GM21737 (cell line): Measurements from ENCODE around the gene BDKRB2.
"Not testable (repeated sequence)": the region's sequence is repeated elsewhere in the genome, so short reads cannot be mapped to it uniquely, and the experiment has no call there.

Experiments
- ATAC-seq: cut with Tn5 transposase; IDR thresholded peaks from one replicate; pipeline ENCODE4 v1.9.1; 2021; ENCODE audit warnings: mild to moderate bottlenecking, moderate library complexity; ENCODE audit not compliant: unreplicated experiment

Gene BDKRB2

DNA sequence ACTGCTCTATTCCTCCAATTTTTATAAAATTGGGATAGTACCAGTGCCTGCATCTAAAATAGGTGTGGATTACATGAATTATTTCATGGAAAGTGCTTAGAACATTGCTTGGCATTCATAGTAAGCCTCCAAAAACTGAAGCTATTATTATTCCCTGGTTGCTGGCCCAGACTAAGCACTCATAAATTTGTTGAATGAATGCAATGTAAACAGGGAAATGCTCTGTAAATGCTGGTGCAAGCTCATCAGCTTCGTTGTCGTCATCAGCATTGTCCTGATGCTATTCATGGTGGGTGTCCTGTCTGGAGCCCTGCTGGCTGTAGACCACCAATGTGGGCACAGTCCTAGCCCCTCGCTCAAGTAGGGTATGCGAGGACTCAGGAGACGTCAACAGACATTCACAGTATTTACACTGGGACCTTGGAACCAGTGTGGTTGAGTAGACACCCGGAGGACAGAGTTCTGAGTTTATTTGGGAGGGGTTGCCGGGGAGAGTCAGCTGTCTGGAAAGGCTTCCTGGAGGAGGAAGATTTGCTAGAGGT, 16.5 kb downstream of the BDKRB2 start:
- no peak for ATAC-seq

DNA sequence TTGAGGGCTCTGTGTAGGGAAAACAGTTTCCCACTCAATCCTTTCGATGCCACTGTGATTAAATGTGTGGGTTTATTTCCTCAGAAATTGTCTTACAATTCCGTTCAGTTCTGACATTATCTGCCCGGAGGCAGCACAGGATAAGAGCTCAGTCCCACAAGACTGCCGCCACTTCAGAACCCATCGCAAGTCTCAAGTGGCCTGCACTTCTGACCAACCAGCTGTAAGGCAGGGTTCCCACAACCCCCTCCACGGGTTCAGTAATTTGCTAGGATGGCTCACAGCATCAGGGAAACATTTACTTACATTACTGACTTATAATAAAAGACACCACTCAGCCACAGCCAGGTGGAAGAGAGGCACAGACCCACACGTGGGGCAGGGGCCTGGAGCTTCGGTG, 17.2 kb downstream of the BDKRB2 start:
- no peak for ATAC-seq

DNA sequence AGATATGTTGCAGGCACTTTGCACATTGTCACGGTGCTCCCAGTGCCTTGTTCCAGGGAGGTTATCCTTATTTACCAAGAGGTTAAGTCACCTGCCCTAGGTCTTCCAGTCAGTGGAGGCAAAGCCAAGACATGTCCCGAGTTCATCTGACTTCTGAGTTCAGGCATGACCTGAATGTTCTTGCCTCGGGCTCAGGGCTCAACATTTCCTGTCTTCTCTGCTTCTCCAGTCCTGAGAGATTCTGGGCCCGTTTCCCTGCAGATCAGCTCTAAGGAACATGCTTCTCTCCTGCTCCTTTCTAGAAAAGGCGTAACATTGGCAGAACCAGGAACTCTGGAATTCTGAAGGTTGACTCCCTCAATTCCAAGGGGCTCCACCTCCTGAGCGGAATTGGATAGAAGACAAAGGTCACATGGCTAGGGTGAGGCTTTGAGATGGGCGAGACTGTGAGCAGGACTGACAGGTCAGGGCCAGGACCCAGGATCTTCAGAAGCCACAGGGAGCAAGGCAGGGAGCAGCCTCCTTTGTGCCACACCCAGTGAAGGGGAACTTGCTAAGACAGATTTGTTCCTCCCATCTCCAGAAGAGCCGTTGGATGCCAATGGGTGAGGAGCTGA, 19.9 kb downstream of the BDKRB2 start:
- ATAC-seq, result no peak

DNA sequence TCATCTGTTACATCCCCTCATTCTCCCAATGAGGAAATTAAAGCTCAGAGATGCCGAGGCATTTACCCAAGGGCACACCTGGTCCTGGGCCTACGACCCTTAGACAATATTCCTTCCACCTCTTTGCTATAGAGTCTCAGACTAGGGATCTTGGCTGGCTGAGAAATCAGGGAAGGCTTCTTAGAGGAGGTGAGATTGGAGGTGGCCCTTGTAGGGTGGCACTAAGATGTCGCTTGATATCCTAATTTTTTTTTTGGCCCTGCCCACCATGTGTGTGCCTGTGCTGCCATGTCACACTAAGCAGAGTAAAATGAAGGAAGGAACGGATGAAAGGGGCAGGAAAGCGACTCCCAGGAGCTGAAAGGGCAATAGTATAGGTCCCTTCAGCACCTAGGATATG, 20.6 kb downstream of the BDKRB2 start:
- ATAC-seq, result no peak

DNA sequence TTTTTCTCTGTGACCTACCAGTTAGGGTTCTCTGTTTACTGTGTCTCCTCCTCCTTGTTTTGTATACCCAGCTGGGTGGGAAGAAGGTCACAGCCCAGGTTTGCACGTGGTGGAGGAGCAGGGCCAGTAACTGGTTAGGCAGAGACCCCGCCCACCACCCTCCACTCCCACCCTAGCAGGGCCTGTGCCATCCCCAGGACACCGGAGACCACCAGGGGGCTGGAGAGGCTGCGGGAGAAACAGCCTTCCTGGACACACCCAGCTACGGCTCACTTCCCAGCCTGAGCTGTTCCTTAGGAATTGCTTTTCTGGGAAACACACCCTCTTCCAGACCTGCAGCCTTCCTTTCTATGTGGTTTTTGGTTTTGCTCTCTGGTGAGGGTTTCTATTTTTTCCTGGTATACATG, 21.1 kb downstream of the BDKRB2 start:
- ATAC-seq, result no peak

DNA sequence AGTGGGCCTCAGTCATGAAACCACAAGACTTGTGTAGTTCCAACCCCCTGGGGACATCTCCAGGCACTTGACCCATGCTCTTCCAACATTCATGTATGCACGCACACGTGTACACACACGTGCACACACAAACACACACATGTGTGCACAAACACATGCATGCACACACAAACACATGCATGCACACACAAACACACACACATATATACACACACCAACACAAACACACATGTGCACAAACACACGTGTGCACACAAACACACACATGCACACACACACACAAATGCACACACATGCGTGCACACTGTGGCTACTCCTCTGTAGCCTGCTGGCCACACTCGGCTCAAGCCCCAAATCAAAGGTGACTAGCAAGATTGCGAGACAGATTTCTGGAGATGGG, 22.8 kb downstream of the BDKRB2 start:
- ATAC-seq, result no peak

DNA sequence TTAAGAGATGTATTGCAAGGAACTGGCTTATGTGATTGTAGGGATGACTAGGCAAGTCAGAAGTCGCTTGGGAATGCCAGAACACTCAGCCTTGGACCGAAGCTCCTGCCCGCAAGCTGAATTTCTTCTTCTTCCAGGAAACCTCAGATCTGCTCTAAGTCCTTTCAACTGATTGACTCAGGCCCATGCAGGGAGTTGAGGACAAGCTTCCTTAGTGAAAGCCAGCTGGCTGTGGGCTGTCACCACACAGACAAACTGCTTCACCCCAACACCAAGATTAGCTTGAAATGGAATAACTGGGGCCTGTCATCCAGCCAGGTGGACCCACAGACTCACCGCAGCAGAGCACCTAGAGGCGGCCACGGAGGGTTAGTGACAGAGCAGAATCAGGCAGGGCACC, 24.7 kb downstream of the BDKRB2 start:
- no peak for ATAC-seq

DNA sequence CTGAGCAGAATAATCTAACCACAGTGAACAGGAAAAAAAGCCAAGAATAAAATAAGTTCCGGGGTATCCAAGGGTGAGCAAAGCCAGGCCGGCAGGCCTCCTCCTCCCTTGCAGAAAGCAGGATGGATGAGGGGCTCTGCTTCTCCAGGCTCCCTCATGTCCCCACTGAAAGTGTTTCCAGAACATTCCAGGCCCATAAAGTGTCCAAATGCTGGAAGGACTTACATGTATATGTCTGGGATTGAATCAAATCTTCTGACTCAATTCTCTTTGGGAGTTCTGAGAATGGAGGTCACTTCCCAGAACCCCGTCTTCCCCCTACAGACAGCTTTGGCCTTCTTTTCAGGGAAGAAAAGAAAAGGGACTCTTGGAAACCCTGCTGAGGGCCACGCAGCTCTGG, 26.4 kb downstream of the BDKRB2 start:
- no peak for ATAC-seq

DNA sequence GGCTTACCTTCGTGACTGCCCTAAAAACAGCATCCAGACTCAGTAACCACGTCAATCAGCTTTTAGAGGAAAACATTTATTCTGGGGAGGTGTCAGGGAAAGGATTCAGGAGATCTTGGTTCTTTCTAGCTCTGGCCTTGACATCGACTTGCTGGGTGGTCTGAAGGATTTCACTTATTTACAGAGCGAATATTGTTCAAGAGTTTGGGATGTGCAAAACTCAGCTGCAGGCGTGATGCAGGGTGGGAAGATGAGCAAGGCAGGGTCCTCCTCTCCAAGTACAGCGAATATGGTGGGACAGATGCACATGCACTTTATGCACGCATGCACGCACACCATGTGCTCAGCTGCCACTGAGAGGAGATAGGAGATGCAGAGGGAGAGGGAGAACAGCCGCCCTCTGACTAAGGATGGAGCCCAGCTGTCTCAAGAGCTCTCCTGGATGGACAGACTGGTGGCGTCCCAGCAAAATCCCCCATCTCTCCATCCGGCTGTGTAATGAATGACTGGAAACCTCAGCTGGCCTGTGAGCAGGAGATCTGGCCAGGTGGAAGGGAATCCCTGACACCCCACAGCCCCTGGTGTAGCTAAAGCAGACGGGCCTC, 27.0 kb downstream of the BDKRB2 start:
- ATAC-seq, result no peak

DNA sequence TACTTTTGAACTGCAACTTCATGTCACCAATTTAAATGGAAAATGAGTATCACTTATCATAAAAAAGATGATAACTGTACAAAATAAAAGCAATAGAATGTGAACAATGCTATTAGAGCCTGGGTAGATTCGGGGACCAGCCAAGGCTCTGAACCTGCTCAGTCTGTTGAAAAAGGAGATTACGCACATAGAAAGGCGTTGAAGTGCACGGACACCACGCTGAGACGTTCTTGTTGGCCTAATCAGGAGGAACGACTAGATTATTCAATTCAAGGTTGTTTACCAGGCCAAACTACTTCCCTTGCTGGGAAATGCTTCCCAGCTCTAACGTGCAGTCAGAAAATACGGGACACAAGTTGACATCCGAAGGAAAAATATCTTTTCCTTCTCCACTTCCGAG, 27.9 kb downstream of the BDKRB2 start:
- ATAC-seq, result no peak

DNA sequence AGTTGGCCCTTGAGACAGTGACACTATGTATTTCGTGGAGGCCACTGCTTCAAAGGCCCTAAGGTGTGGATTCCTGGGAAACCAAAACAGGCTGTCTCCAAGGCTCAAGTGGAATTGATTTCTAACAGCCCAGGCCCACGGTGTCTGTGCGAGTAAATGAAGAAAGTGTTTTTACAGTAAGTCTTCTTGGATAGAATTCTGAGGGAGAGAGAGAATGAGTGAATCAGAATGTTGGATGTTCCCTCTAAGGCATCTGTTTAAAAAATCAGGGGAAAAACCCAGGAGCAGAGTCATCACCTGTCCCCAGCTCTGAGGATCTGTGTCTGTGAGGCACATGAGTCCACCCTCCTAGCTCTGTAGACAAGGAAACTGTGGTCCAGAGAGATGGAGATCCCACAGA, 29.0 kb downstream of the BDKRB2 start:
- ATAC-seq, result no peak

DNA sequence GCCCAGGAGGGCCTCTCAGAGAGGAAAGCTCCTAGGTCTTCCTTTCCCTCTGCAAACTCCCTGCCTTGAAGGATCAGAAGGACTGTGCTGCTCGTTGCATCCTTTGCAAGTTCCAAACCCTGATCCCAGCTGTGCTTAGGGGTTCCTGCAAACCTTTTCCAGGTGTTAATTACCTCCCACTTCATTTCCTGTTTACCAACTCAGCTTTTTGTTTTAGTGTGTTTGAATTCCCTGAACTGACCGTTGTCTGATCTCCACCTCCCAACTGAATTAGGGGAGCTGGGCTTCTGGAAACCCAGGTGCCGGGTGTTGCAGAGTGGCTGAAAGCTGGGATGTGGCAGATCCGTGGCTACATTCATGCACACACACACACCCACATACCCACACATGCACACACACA, 30.8 kb downstream of the BDKRB2 start:
- ATAC-seq, result no peak

DNA sequence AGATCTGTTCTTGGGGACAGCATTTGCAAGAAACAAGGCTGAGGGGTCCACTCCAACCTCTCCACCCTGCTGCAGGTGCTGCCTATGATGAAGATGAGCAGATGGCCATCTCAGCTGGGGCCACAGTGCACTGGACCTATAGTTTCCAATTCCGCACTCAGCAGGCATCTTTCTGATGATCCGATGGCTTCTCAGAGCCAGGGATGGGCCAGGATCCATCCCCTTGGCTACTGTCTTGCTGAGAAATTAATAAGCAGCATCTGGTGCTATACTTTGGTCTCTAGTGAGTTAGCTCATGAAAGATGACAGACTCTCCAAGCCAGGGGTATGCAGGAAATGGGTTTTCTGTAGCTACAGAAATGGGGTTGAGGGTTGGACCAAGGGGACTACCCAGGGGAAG, 33.0 kb downstream of the BDKRB2 start:
- no peak for ATAC-seq

DNA sequence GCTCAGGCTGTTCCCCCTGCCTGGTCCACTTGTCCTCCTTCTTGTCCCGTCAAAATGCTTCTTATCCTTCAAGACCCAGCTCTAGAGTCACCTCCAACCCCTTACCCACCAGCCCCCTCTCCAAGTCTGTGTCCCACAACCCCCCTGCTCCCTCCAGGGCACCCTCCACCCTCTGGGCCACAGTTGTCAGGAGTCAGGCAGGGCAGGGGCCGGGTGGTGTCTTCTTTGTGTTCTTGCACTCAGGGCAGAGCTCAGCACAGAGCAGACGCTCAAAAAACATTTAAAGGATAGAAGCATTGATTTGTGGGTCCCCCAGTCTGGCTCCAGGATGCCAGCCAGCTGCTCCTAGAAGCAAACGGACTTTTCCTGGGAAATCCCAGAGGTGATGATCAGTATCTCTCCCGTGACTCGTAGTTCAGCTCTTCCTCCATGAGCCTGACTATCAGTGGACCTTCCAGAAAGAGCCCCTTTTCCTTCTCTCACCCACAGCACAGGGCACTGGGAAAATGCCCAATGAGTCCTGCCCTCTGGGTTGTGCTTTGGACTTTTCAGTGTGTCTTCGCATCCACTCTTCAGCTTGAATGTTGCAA, 34.1 kb downstream of the BDKRB2 start:
- no peak for ATAC-seq

DNA sequence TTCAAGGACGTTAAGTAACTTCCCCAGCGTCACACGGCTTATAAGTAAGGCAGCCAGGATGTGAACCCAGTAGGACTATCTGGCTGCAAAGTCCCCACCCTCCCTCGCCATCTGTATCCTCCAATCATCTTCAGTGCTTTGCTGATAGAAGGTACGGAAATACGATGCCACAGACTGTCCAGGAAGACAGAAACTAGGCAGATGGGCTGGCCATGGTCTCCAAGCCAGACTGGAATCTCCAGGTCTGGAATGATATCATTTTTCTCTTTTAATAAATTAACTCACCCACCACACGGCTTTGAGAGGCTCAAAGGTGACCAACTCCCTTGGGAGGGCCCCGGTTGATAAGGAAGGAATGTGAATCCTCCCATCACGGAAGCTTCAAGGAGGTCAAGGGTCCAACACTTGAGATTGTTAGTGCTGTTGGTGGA, 35.1 kb downstream of the BDKRB2 start:
- ATAC-seq, result no peak

DNA sequence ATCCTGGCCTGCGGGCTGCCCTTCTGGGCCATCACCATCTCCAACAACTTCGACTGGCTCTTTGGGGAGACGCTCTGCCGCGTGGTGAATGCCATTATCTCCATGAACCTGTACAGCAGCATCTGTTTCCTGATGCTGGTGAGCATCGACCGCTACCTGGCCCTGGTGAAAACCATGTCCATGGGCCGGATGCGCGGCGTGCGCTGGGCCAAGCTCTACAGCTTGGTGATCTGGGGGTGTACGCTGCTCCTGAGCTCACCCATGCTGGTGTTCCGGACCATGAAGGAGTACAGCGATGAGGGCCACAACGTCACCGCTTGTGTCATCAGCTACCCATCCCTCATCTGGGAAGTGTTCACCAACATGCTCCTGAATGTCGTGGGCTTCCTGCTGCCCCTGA, 36.0 kb downstream of the BDKRB2 start:
- no peak for ATAC-seq

DNA sequence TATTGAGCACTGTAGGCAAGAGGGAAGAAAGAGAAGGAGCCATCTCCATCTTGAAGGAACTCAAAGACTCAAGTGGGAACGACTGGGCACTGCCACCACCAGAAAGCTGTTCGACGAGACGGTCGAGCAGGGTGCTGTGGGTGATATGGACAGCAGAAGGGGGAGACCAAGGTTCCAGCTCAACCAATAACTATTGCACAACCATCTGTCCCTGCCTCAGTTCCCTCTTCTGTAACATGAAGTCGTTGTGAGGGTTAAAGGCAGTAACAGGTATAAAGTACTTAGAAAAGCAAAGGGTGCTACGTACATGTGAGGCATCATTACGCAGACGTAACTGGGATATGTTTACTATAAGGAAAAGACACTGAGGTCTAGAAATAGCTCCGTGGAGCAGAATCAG, 37.5 kb downstream of the BDKRB2 start:
- ATAC-seq, result no peak

DNA sequence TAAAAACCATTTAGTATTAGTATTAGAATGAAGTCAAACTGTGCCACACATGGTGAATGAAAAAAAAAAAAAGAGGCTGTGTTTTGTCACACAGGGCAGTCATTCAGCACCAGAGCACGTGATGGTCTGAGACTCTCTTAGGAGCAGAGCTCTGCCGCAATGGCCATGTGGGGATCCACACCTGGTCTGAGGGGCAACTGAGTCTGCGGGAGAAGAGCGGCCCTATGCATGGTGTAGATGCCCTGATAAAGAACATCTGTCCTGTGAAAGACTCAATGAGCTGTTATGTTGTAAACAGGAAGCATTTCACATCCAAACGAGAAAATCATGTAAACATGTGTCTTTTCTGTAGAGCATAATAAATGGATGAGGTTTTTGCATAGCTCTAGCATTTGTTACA, 39.1 kb downstream of the BDKRB2 start:
- no peak for ATAC-seq

DNA sequence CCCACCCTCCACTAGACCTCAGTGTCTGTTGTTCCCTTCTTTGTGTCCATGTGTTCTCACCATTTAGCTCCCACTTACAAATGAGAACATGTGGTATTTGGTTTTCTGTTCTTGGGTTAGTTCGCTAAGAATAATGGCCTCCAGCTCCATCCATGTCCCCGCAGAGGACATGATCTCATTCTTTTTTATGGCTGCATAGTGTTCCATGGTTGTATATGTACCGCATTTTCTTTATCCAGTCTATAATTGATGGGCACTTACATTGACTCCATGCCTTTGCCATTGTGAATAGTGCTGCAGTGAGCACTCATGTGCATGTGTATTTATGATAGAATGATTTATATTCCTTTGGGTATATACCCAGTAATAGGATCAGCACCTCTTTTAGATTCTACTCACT, 40.4 kb downstream of the BDKRB2 start:
- ATAC-seq, result not testable (repeated sequence)

DNA sequence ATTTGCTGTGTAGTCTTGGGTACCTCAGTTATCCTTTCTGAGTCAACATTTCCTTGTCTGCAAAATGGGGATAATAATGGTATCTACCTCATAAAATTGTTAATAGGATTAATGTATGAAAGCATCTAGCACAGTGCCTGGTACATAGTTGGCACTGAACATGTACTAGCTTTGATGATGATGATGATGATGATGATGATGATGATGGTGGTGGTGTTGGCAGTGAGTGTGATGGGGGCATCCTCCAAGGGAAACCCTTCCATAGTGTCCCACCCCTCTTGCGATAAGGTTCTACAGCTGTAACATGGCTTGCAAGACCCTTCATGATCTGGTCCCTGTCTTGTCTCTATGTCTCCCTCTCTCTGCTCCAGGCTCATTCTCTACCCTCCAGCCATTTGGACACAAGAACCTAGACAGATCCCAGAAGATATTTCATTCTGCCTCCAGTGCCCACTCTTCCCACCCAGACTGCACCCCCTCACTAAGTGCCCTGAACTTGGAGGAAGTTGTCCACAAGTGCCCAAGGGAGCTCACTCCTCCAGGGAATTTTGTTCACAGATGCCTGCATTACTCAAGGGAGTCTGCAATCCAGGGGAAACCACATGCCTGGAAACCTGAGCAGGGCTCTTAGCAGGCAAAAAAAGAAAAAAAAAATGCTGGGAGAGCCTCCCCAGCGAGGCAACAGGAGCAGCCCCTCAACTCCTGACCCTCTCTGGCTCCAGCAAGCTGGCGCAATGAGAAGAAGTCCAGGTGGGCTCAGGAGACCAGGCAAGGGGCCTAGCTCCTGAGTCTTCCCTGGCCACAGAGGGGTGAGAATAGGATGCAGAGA, 41.3 kb downstream of the BDKRB2 start:
- ATAC-seq, result no peak

DNA sequence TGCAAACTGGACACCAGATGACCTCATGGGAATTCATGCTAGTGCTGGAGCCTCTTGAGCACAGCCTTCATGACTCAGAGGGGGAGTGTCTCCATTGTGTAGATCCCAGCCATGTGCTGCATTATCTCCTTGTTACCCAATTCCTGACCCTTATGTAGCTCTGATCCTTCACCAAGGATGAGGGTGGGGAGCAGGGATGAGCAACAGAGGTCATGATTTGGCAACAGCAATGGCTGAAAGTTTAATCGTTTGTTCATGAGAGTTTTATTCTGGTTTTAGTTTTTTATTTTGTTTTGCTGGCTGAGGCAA, 41.9 kb downstream of the BDKRB2 start:
- ATAC-seq, result no peak

DNA sequence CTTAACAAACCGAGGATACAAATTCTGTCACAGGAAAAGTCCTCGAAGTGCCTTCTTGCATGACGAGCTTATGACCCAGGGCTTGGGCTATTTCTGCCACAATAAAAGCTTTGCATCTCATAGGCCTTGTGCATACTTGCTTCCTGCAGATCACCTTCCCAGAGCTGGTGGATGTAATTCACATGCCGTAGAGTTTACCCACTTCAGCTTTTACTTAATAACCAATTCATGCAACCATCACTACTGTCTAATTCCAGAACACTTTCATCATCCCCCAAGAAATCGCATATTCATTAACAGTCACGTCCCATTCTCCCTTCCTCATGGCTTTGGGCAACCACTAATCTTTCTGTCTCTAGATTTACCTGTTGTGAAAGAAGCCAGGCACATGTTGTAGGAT, 42.4 kb downstream of the BDKRB2 start:
- ATAC-seq, result no peak
